H9 (cell line): ENCODE data around the gene CBLB. TPM values are rescaled to one million over a fixed set of nuclear protein-coding genes. Genes with fewer than 3 reads are reported as not detected.

Source experiments
- DNase-seq: peaks from one replicate; pipeline ENCODE4 v3.0.0-alpha.2; 2017
- H2AFZ ChIP-seq: one replicate; pipeline ENCODE4 v1.6.1; 2013; ENCODE audit warnings: mild to moderate bottlenecking, low read length, control low read depth, moderate library complexity
- H2AK5ac ChIP-seq: 2 replicates; pipeline ENCODE4 v1.6.1; 2013; ENCODE audit warnings: low read length, control low read depth, mixed read lengths; ENCODE audit not compliant: insufficient read length
- H2BK120ac ChIP-seq: one replicate; pipeline ENCODE4 v1.6.1; 2013; ENCODE audit warnings: low read depth, mild to moderate bottlenecking, low read length, control low read depth, inconsistent platforms; ENCODE audit not compliant: poor library complexity, severe bottlenecking
- H2BK12ac ChIP-seq: 2 replicates; pipeline ENCODE4 v1.6.1; 2013; ENCODE audit warnings: low read length, control low read depth, mixed read lengths, low read depth; ENCODE audit not compliant: insufficient read length
- H2BK15ac ChIP-seq: 2 replicates; pipeline ENCODE4 v1.6.1; 2013; ENCODE audit warnings: low read depth, low read length, control low read depth
- H2BK20ac ChIP-seq: one replicate; pipeline ENCODE4 v1.6.1; 2013; ENCODE audit warnings: low read depth, mild to moderate bottlenecking, low read length, control low read depth, inconsistent platforms; ENCODE audit not compliant: poor library complexity, severe bottlenecking
- H2BK5ac ChIP-seq: 2 replicates; pipeline ENCODE4 v1.6.1; 2013; ENCODE audit warnings: low read length, control low read depth, mixed read lengths; ENCODE audit not compliant: insufficient read length
- H3K14ac ChIP-seq: 2 replicates; pipeline ENCODE4 v1.6.1; 2013; ENCODE audit warnings: low read length, control low read depth; ENCODE audit not compliant: insufficient read depth
- H3K18ac ChIP-seq: 2 replicates; pipeline ENCODE4 v1.6.1; 2013; ENCODE audit warnings: low read depth, mild to moderate bottlenecking, mixed read lengths, low read length, control low read depth; ENCODE audit not compliant: insufficient read length
- H3K23ac ChIP-seq: 2 replicates; pipeline ENCODE4 v1.6.1; 2013; ENCODE audit warnings: low read length, control low read depth, mixed read lengths, low read depth; ENCODE audit not compliant: insufficient read length
- H3K23me2 ChIP-seq: 2 replicates; pipeline ENCODE4 v1.6.1; 2013; ENCODE audit warnings: low read depth, mild to moderate bottlenecking, mixed read lengths, low read length, control low read depth; ENCODE audit not compliant: insufficient read length, poor library complexity, severe bottlenecking
- H3K27ac ChIP-seq: 2 replicates; pipeline ENCODE4 v1.5.1; 2013; ENCODE audit warnings: low read length, control low read depth, mixed read lengths, low read depth; ENCODE audit not compliant: insufficient read length
- H3K27me3 ChIP-seq: 2 replicates; pipeline ENCODE4 v1.6.1; 2013; ENCODE audit warnings: low read length, control low read depth, inconsistent platforms; ENCODE audit not compliant: insufficient read depth
- H3K4ac ChIP-seq: 2 replicates; pipeline ENCODE4 v1.6.1; 2013; ENCODE audit warnings: low read depth, mild to moderate bottlenecking, control low read depth, inconsistent platforms, low read length, moderate library complexity
- H3K4me1 ChIP-seq: 2 replicates; pipeline ENCODE4 v1.6.1; 2013; ENCODE audit warnings: low read length, control low read depth, inconsistent platforms; ENCODE audit not compliant: insufficient read depth
- H3K4me2 ChIP-seq: 2 replicates; pipeline ENCODE4 v1.6.1; 2013; ENCODE audit warnings: low read length, control low read depth, mixed read lengths; ENCODE audit not compliant: insufficient read length, insufficient read depth
- H3K56ac ChIP-seq: 2 replicates; pipeline ENCODE4 v1.6.1; 2013; ENCODE audit warnings: low read depth, mild to moderate bottlenecking, mixed read lengths, low read length, control low read depth; ENCODE audit not compliant: insufficient read length
- H3K79me1 ChIP-seq: 2 replicates; pipeline ENCODE4 v1.6.1; 2013; ENCODE audit warnings: low read depth, mild to moderate bottlenecking, moderate library complexity, low read length, control low read depth, inconsistent platforms; ENCODE audit not compliant: insufficient read depth, poor library complexity, severe bottlenecking
- H3K79me2 ChIP-seq: 2 replicates; pipeline ENCODE4 v1.6.1; 2013; ENCODE audit warnings: low read length, control low read depth, inconsistent platforms; ENCODE audit not compliant: insufficient read depth
- H3K9ac ChIP-seq: 2 replicates; pipeline ENCODE4 v1.6.1; 2013; ENCODE audit warnings: low read length, control low read depth, mixed read lengths; ENCODE audit not compliant: insufficient read length; ENCODE audit errors: extremely low read depth
- H3K9me3 ChIP-seq: one replicate; pipeline ENCODE4 v1.6.1; 2013; ENCODE audit warnings: low read depth, low read length, inconsistent platforms; ENCODE audit not compliant: control insufficient read depth
- H3T11ph ChIP-seq: one replicate; pipeline ENCODE4 v1.6.1; 2013; ENCODE audit warnings: mild to moderate bottlenecking, low read length, control low read depth, inconsistent platforms
- H4K20me1 ChIP-seq: one replicate; pipeline ENCODE4 v1.6.1; 2013; ENCODE audit not compliant: control insufficient read depth, insufficient read length, insufficient read depth
- H4K5ac ChIP-seq: 2 replicates; pipeline ENCODE4 v1.6.1; 2013; ENCODE audit warnings: low read depth, mild to moderate bottlenecking, mixed read lengths, low read length, control low read depth; ENCODE audit not compliant: insufficient read length
- H4K8ac ChIP-seq: replicated peaks from 2 replicates; pipeline ENCODE4 v1.6.1; 2013; ENCODE audit warnings: low read length, control low read depth, mixed read lengths, low read depth; ENCODE audit not compliant: insufficient read length
- H4K91ac ChIP-seq: 2 replicates; pipeline ENCODE4 v1.6.1; 2013; ENCODE audit warnings: low read depth, mild to moderate bottlenecking, moderate library complexity, mixed read lengths, low read length, control low read depth; ENCODE audit not compliant: insufficient read length
- H3K27ac Mint-ChIP-seq, 3 experiments: 2 replicates in 2 of 3; 3 replicates in 1 of 3; pipeline ENCODE4 v1.8.0; 2020 to 2021; ENCODE audit warnings: mixed read lengths in 3 of 3, mild to moderate bottlenecking in 1 of 3, moderate library complexity in 1 of 3
- H3K27me3 Mint-ChIP-seq: 2 replicates; pipeline ENCODE4 v1.8.0; 2021; ENCODE audit warnings: low read depth, mild to moderate bottlenecking, moderate library complexity, mixed read lengths
- H3K36me3 Mint-ChIP-seq, 3 experiments: 2 replicates in 2 of 3; 3 replicates in 1 of 3; pipeline ENCODE4 v1.8.0; 2020 to 2021; ENCODE audit warnings: low read depth in 3 of 3, mixed read lengths in 3 of 3; ENCODE audit not compliant: insufficient read depth in 1 of 3
- H3K4me1 Mint-ChIP-seq, 2 experiments: 2 replicates each; pipeline ENCODE4 v1.8.0; 2020; ENCODE audit warnings: mixed read lengths in 2 of 2
- H3K4me3 Mint-ChIP-seq, 2 experiments: 2 replicates in 1 of 2; 3 replicates in 1 of 2; pipeline ENCODE4 v1.8.0; 2020 to 2021; ENCODE audit warnings: mild to moderate bottlenecking in 2 of 2, mixed read lengths in 2 of 2, moderate library complexity in 1 of 2
- H3K9me3 Mint-ChIP-seq, 2 experiments: 2 replicates in 1 of 2; 3 replicates in 1 of 2; pipeline ENCODE4 v1.8.0; 2020; ENCODE audit warnings: mild to moderate bottlenecking in 2 of 2, mixed read lengths in 2 of 2, moderate library complexity in 1 of 2
- WGBS: extraction: QIAGEN DNeasy Blood & Tissue Kit; methylation state at CpG from one replicate; pipeline ENCODE4 v1.1.7; 2013; ENCODE audit warnings: missing lambda C conversion rate, low lambda C conversion rate, mixed read lengths; ENCODE audit not compliant: insufficient read length; ENCODE audit errors: extremely low coverage; 5-methylcytosine and 5-hydroxymethylcytosine counted together
- total RNA-seq: library from RNA; stranded (reverse); gene quantifications from 2 replicates; pipeline ENCODE4 v1.2.1, GENCODE V29; 2021
- TF ChIP-seq, protein P1 (sequence below): fragments of 200-600 bp; sonication (generic); conservative IDR thresholded peaks from 3 replicates; pipeline ENCODE4 v1.8.0; 2021; ENCODE audit warnings: antibody characterized with exemption, mild to moderate bottlenecking

Gene CBLB
- total RNA-seq, 1 experiment from 2014 or later, result 25.7 TPM

DNA sequence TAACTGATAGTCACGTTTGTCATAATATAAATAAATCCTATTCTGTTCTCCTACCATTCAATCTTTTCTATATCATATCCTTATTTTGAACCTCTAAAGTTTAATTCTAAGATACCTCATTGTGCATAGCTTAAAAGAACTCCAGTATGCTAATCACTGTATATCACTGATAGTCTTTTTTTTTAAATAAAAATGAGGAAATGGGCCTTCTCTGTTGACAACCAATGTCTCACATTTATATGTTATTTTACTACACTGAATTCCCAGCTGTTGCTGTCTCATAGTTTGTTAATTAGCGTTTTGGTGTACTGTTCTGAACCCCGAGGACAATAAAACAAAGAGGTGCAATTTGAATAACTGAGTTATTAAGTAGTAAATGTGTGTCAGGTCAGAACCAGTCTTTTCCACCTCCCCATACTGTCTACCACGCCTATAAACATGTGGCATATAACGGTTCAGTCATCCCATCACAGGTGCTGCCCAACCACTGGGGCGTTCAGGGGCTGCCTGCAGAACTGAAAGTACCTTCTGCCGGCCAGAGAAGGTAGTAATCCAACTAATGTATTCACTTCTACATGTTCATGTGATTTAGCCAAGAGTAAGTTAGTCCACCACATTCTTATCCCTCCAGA is 14.9 kb downstream of the CBLB start:
- Mint-ChIP-seq H3K9me3 (no peaks in the 10 kb centered on the region), H3K27ac (no peak overlapping the region), H3K36me3 (peaks cover 11 to 40% (median 24%) of the 10 kb centered on the region in 3 experiments; a peak in 6 of 7 replicates), H3K4me1 (peaks cover 2 to 3% of the 10 kb centered on the region in 2 experiments; a peak in 2 of 4 replicates), H3K27me3 (no peaks in the 10 kb centered on the region), H3K4me3 (no peak overlapping the region)
- H2BK120ac ChIP-seq, result no peak overlapping the region
- no peak overlapping the region for H3T11ph ChIP-seq
- no peak overlapping the region for H2BK5ac ChIP-seq
- no peak overlapping the region for H3K27ac ChIP-seq
- no peak overlapping the region for H3K4me2 ChIP-seq
- WGBS, result 100% methylated on average over 1 of the region's 7 CpGs
- TF ChIP-seq, protein P1, sequence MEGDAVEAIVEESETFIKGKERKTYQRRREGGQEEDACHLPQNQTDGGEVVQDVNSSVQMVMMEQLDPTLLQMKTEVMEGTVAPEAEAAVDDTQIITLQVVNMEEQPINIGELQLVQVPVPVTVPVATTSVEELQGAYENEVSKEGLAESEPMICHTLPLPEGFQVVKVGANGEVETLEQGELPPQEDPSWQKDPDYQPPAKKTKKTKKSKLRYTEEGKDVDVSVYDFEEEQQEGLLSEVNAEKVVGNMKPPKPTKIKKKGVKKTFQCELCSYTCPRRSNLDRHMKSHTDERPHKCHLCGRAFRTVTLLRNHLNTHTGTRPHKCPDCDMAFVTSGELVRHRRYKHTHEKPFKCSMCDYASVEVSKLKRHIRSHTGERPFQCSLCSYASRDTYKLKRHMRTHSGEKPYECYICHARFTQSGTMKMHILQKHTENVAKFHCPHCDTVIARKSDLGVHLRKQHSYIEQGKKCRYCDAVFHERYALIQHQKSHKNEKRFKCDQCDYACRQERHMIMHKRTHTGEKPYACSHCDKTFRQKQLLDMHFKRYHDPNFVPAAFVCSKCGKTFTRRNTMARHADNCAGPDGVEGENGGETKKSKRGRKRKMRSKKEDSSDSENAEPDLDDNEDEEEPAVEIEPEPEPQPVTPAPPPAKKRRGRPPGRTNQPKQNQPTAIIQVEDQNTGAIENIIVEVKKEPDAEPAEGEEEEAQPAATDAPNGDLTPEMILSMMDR, result no peak
- no peak overlapping the region for H3K4ac ChIP-seq
- no peaks in the 10 kb centered on the region for H3K79me2 ChIP-seq
- H2BK20ac ChIP-seq, result no peak overlapping the region
- no peak overlapping the region for H3K14ac ChIP-seq
- no peak overlapping the region for H2AFZ ChIP-seq
- H2BK15ac ChIP-seq, result no peak overlapping the region
- no peak overlapping the region for H3K9ac ChIP-seq
- no peak overlapping the region for H4K5ac ChIP-seq
- no peaks in the 10 kb centered on the region for H3K4me1 ChIP-seq
- H3K56ac ChIP-seq, result no peak overlapping the region
- no peaks in the 10 kb centered on the region for H3K27me3 ChIP-seq
- no peak overlapping the region for H4K8ac ChIP-seq
- H3K23me2 ChIP-seq, result no peaks in the 10 kb centered on the region
- H2BK12ac ChIP-seq, result no peak overlapping the region
- H3K9me3 ChIP-seq, result no peaks in the 10 kb centered on the region
- peaks cover 3% of the 10 kb centered on the region for H3K79me1 ChIP-seq
- no peak overlapping the region for H4K91ac ChIP-seq
- no peaks in the 10 kb centered on the region for H4K20me1 ChIP-seq
- H3K23ac ChIP-seq, result no peak overlapping the region
- no peak for DNase-seq
- H2AK5ac ChIP-seq, result no peak overlapping the region
- H3K18ac ChIP-seq, result no peak overlapping the region
